HepG2 (cell line): ENCODE data around the gene ALCAM. TPM values are rescaled to one million over a fixed set of nuclear protein-coding genes. Genes with fewer than 3 reads are reported as not detected.

Source experiments
- ATAC-seq: fragments of 200-7000 bp; cut with Tn5 transposase; 3 replicates; pipeline ENCODE4 v1.9.1; 2020; ENCODE audit warnings: mild to moderate bottlenecking, moderate library complexity
- BruUV-seq: library from RNA; stranded (reverse); fragments of 400-500 nt; replicated peaks from 2 replicates; lab custom pipeline; 2021; lab: Mats Ljungman, UMichigan
- CTCF ChIA-PET: fragments of 300-600 bp; formaldehyde crosslinking; extraction: SDS; loops from one replicate; lab custom pipeline; 2021; ENCODE audit warnings: low total read pairs, inconsistent platforms, low intra/inter-chr PET ratio; lab: Yijun Ruan, JAX
- POLR2A ChIA-PET: fragments of 350-600 bp; sonication (Branson Sonifier 250); formaldehyde crosslinking; loops from one replicate; lab custom pipeline; 2020; ENCODE audit warnings: antibody characterized with exemption, inconsistent platforms; lab: Yijun Ruan, JAX
- DNase-seq: peaks from one replicate; pipeline ENCODE4 v3.0.0-alpha.2; 2015; ENCODE audit warnings: low spot score
- FAIRE-seq: peaks from 3 replicates; lab custom pipeline; 2011; peaks lifted over from hg19 to GRCh38; lab: Jason Lieb, UNC
- H2AFZ ChIP-seq: one replicate; pipeline ENCODE4 v1.6.1; 2011; ENCODE audit warnings: low read length, inconsistent platforms
- H3K27ac ChIP-seq: fragments of 300-600 bp; 3 replicates; pipeline ENCODE4 v1.8.0; 2011; ENCODE audit warnings: mixed run types, mild to moderate bottlenecking, mixed read lengths, low read length, inconsistent platforms; ENCODE audit not compliant: insufficient read depth; ENCODE audit errors: extremely low read length
- H3K27me3 ChIP-seq, 2 experiments: fragments of 200-600 bp in 1 of 2; 2 replicates in 1 of 2; 3 replicates in 1 of 2; pipeline versions ENCODE4 v1.6.0 to v1.8.0; 2011; ENCODE audit warnings: low read length in 2 of 2, mild to moderate bottlenecking in 2 of 2, moderate library complexity in 2 of 2, inconsistent platforms in 1 of 2; ENCODE audit not compliant: insufficient read depth in 2 of 2, control insufficient read depth in 1 of 2
- H3K36me3 ChIP-seq, 2 experiments: fragments of 200-600 bp in 1 of 2; replicated peaks in 1 of 2; 2 replicates in 1 of 2; 3 replicates in 1 of 2; pipeline versions ENCODE4 v1.5.1 to v1.8.0; 2011; ENCODE audit warnings: low read length in 2 of 2, inconsistent platforms in 1 of 2; ENCODE audit not compliant: insufficient read depth in 2 of 2, control insufficient read depth in 1 of 2
- H3K4me1 ChIP-seq: 2 replicates; pipeline ENCODE4 v1.5.1; 2012; ENCODE audit warnings: low read length, inconsistent platforms; ENCODE audit not compliant: insufficient read depth
- H3K4me2 ChIP-seq: 2 replicates; pipeline ENCODE4 v1.6.0; 2011; ENCODE audit warnings: low read depth, low read length, inconsistent platforms
- H3K4me3 ChIP-seq, 3 experiments: fragments of 200-600 bp in 1 of 3; sonication (generic), shearing (Covaris generic) in 1 of 3; replicated peaks in 1 of 3; 2 replicates each; pipeline ENCODE4 v1.5.1; 2011 to 2016; ENCODE audit warnings: low read length in 3 of 3, inconsistent platforms in 2 of 3, low read depth in 2 of 3, mild to moderate bottlenecking in 2 of 3, control low read depth in 1 of 3, mixed read lengths in 1 of 3; ENCODE audit not compliant: insufficient read depth in 1 of 3
- H3K79me2 ChIP-seq: one replicate; pipeline ENCODE4 v1.6.1; 2011; ENCODE audit warnings: low read length, inconsistent platforms; ENCODE audit not compliant: insufficient read depth
- H3K9ac ChIP-seq: 2 replicates; pipeline ENCODE4 v1.6.0; 2011; ENCODE audit warnings: mild to moderate bottlenecking, low read depth, low read length, inconsistent platforms; ENCODE audit not compliant: insufficient read depth
- H3K9me3 ChIP-seq: 2 replicates; pipeline ENCODE4 v1.5.1; 2012; ENCODE audit warnings: mild to moderate bottlenecking, low read length
- H4K20me1 ChIP-seq: 2 replicates; pipeline ENCODE4 v1.6.0; 2011; ENCODE audit warnings: inconsistent platforms, mild to moderate bottlenecking, low read length, moderate library complexity; ENCODE audit not compliant: insufficient read depth
- CREB3 ChIP-seq: sonication (generic); formaldehyde crosslinking; IDR thresholded peaks from 2 replicates; pipeline ENCODE4 v1.5.0; 2020; ENCODE audit warnings: missing genetic modification reagents
- GPN1 ChIP-seq: sonication (generic); formaldehyde crosslinking; IDR thresholded peaks from 2 replicates; pipeline ENCODE4 v1.5.1; 2020; ENCODE audit warnings: missing genetic modification reagents, borderline replicate concordance
- KLF9 ChIP-seq: IDR thresholded peaks from 2 replicates; pipeline ENCODE4 v1.6.1; 2016; ENCODE audit warnings: low read depth
- MAFK ChIP-seq, 2 experiments: IDR thresholded peaks in 1 of 2; conservative IDR thresholded peaks in 1 of 2; 2 replicates each; pipeline ENCODE4 v1.6.1; 2011; ENCODE audit warnings: improper control_type of control experiment in 2 of 2, low read length in 2 of 2
- NFE2L2 ChIP-seq: fragments of 150-350 bp; IDR thresholded peaks from 2 replicates; pipeline ENCODE4 v1.6.1; 2014; ENCODE audit warnings: low read length
- NR2C2 ChIP-seq: sonication (generic); formaldehyde crosslinking; IDR thresholded peaks from 2 replicates; pipeline ENCODE4 v1.4.0; 2020; ENCODE audit warnings: missing genetic modification reagents, mild to moderate bottlenecking, moderate library complexity, borderline replicate concordance
- STAT5B ChIP-seq: sonication (generic); formaldehyde crosslinking; IDR thresholded peaks from 2 replicates; pipeline ENCODE4 v1.4.0; 2020; ENCODE audit warnings: missing genetic modification reagents
- TOPORS ChIP-seq: sonication (generic); formaldehyde crosslinking; IDR thresholded peaks from 2 replicates; pipeline ENCODE4 v1.8.0; 2023; ENCODE audit warnings: mild to moderate bottlenecking, missing genetic modification reagents
- YEATS2 ChIP-seq: sonication (generic); formaldehyde crosslinking; IDR thresholded peaks from 2 replicates; pipeline ENCODE4 v1.4.0; 2020; ENCODE audit warnings: missing genetic modification reagents, borderline replicate concordance
- ZFP37 ChIP-seq: sonication (generic); formaldehyde crosslinking; IDR thresholded peaks from 2 replicates; pipeline ENCODE4 v1.4.0; 2020; ENCODE audit warnings: missing genetic modification reagents, borderline replicate concordance
- ZNF333 ChIP-seq: sonication (generic); formaldehyde crosslinking; IDR thresholded peaks from 2 replicates; pipeline ENCODE4 v1.4.0; 2020; ENCODE audit warnings: mild to moderate bottlenecking, missing genetic modification reagents, borderline replicate concordance
- ZNF430 ChIP-seq: sonication (generic); formaldehyde crosslinking; IDR thresholded peaks from 2 replicates; pipeline ENCODE4 v1.9.0; 2021; ENCODE audit warnings: mild to moderate bottlenecking, missing genetic modification reagents
- ZNF646 ChIP-seq: sonication (generic); formaldehyde crosslinking; IDR thresholded peaks from 2 replicates; pipeline ENCODE4 v1.9.0; 2021; ENCODE audit warnings: mild to moderate bottlenecking, missing genetic modification reagents
- ZNF766 ChIP-seq: sonication (generic); formaldehyde crosslinking; IDR thresholded peaks from 2 replicates; pipeline ENCODE4 v1.5.0; 2020; ENCODE audit warnings: missing genetic modification reagents, borderline replicate concordance
- in situ Hi-C: cut with HindIII; loops from 2 replicates; pipeline ENCODE4 v1.10.0; 2017; ENCODE audit warnings: low pct_unique_long_range_greater_than_20kb; ENCODE audit not compliant: extremely low pct_ligation_motif_present
- intact Hi-C: fragments of 100-400 bp; cut with micrococcal nuclease; formaldehyde crosslinking; loops from one replicate; pipeline ENCODE4 v1.10.0; 2022; ENCODE audit not compliant: unreplicated experiment
- polyA plus RNA-seq, 8 experiments: library from polyadenylated mRNA; depleted of rRNA in 3 of 8; stranded (reverse) in 7 of 8; unstranded in 1 of 8; fragments of >200 nt; fragmentation: Illumina TruSeq in 4 of 8; extraction: Trizol in 4 of 8; gene quantifications; 2 replicates each; pipeline versions ENCODE4 v1.2.1 to v1.2.3, GENCODE V29; 2011 to 2016; ENCODE audit warnings: low read depth in 4 of 8, missing spikeins in 1 of 8, mixed read lengths in 1 of 8; ENCODE audit not compliant: insufficient read depth in 1 of 8
- total RNA-seq, 5 experiments: library from RNA; depleted of rRNA; stranded (reverse); fragments of >200 nt; fragmentation: Illumina TruSeq; extraction: Trizol; gene quantifications; 2 replicates each; pipeline ENCODE4 v1.2.3, GENCODE V29; 2016; ENCODE audit warnings: low read depth in 1 of 5

ALCAM gene
- total and polyA plus RNA-seq, 2 of the 13 experiments (the other 11 are each of a cell fraction or from before 2014, with no cell fraction given) = 26.0 to 33.1 TPM

- Histone ChIP-seq H3K4me2 (no peak overlapping the region), H3K4me3 (no peak overlapping the region), H3K9ac (no peak overlapping the region), H3K79me2 (peaks cover 30% of the 10 kb centered on the region), H3K9me3 (no peaks in the 10 kb centered on the region), H2AFZ (no peak overlapping the region), H3K4me1 (peaks cover 16% of the 10 kb centered on the region), H3K27ac (no peak overlapping the region), H4K20me1 (no peaks in the 10 kb centered on the region), H3K36me3 (peaks cover 1 to 5% of the 10 kb centered on the region in 2 experiments; a peak in 1 of 5 replicates), H3K27me3 (no peaks in the 10 kb centered on the region)
- ATAC-seq (no peak), DNase-seq (no peak), FAIRE-seq (no peak)
- intact Hi-C loops (no loop called here), in situ Hi-C loops (no loop called here)
- CTCF ChIA-PET = no interaction called here
- no TSS peak for BruUV-seq
- POLR2A ChIA-PET = no interaction called here
- TF ChIP-seq NR2C2 (CRISPR knock-in tag) (no peak), ZFP37 (CRISPR knock-in tag) (no peak), KLF9 (no peak), TOPORS (no peak), ZNF333 (CRISPR knock-in tag) (no peak), ZNF646 (no peak), MAFK (conservative IDR thresholded peaks at IDR 0.05 in 1 of 2, IDR thresholded peaks at IDR 0.05 in 1 of 2; ENCODE audit: low read length in 2 of 2) (no peak), NFE2L2 (no peak), GPN1 (no peak), STAT5B (no peak), CREB3 (CRISPR knock-in tag) (no peak), ZNF430 (CRISPR knock-in tag) (no peak), ZNF766 (no peak), YEATS2 (CRISPR knock-in tag) (no peak)
Measured at GRCh38 chr3:105398437-105398836, 31.7 kb downstream of the ALCAM start.
